ENCODE data around the gene PDE4B.

The PDE4B gene

GRCh38 chr1:66326867-66327266 lies 534.2 kb downstream of the PDE4B start:
- no peak for DNase-seq

GRCh38 chr1:66327588-66327987 lies 534.9 kb downstream of the PDE4B start:
- no peak for DNase-seq

GRCh38 chr1:66328896-66329295 lies 536.2 kb downstream of the PDE4B start:
- DNase-seq, result no peak

DNA sequence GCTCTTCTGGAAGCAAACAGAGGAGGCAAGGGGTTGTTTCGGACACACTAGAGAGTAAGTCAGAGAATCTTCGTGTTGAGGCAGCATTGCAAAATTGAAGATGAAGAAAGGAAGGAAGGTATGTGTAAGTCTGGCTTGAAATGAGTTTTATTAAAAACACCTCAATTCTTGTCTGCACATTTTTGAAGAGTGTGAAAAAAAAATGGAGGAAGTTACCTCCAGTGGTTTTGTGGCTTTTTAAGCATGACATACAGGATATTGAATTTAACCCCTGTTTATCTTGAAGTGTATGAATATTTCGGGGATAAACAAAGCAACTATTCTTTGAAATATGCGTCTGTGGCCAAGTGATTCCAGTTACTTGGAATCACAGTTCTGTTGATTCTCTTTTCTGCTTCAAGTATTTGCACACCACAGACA lies 538.0 kb downstream of the PDE4B start:
- DNase-seq, result no peak

DNA sequence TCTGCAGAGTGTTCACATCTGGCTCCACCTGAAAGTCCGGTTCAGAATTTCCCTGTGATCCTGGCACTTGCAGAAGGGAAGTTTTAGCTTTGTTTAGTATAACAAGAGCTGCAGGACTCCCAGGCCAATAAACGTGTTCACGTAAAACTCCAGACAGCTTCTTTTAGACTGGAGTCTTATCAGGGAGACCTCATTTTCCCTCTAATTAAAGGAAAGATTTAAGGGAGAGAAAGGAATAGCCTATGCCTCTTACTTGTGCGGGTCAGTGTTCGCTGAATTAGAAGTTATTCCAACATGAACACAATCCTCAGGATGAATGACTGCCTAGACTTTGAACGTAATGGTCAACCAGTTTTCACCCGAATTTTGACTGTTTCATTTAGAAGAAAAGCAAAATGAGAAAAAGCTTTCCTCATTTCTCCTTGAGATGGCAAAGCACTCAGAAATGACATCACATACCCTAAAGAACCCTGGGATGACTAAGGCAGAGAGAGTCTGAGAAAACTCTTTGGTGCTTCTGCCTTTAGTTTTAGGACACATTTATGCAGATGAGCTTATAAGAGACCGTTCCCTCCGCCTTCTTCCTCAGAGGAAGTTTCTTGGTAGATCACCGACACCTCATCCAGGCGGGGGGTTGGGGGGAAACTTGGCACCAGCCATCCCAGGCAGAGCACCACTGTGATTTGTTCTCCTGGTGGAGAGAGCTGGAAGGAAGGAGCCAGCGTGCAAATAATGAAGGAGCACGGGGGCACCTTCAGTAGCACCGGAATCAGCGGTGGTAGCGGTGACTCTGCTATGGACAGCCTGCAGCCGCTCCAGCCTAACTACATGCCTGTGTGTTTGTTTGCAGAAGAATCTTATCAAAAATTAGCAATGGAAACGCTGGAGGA lies 539.2 kb downstream of the PDE4B start:
- no peak for DNase-seq

DNA sequence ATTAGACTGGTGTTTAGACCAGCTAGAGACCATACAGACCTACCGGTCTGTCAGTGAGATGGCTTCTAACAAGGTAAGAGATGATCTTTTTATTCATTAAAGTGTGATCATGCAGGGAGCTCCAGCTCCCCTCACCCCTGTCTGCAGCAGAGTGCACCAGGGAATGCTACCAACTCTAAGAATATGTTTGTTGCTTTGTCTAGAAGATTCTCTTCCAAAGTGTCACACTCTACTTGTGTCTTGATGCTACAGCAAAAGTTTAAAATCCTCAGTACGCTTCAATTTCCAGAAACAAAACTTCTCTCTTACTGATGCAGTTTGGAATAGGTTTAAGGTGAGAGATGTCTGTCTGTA lies 539.8 kb downstream of the PDE4B start:
- DNase-seq, result no peak

DNA sequence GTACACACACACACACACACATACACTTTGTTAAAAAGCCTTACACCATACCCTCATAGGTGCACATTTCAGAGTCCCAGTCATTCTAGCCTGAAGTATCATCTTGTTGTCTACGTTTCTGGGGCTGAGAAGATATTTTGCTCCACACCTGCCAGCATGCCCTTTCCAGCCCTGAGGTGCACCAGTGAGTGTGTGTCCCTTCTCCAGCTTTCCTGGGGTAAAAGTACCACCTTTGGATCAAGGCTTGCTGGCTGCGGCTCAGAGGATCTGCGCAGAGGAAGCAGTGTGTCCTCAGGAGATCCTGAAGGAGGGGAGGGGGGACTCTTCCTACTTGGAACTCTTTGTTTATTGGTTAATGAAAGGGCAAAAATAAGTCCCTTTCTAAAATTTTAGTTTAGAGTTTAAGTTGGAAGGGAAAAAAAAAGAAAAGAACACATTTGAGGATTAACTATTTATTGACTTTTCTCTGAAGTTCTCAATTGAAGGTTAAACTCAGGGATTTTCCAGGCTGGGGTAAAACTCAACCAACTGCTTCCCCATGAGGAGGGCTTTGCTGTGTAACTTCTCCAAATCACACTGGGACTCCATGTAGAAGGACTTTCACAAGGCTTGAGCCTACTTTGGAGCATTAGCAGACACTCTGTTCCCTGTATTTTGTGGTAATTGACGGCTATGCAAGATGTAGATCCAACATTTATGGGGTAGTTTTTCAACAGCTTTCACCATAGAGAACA lies 540.9 kb downstream of the PDE4B start:
- no peak for DNase-seq

DNA sequence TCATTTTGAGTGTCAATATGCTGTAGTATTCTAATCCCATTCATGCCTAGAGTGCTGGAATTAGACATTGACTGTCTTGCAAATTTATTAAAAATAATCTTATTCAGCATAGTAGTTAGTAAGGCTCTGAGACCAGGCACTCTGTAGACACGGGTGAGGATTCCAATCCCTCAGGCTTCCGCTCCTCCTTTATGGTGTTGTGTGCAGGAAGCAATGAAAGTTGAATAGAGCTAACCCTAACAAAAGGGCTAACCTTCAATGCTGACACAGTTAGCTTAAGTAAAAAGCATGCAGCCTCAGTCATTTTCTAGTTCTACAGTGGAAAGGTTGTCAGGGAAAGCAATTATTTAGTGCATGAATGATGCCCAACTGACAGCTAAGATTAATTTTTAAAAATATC lies 541.6 kb downstream of the PDE4B start:
- DNase-seq, result no peak

GRCh38 chr1:66335125-66335524 lies 542.4 kb downstream of the PDE4B start:
- no peak for DNase-seq

- DNase-seq, result peak; percentile 36
Observed at GRCh38 chr1:66335859-66336640, 543.4 kb downstream of the PDE4B start.

DNA sequence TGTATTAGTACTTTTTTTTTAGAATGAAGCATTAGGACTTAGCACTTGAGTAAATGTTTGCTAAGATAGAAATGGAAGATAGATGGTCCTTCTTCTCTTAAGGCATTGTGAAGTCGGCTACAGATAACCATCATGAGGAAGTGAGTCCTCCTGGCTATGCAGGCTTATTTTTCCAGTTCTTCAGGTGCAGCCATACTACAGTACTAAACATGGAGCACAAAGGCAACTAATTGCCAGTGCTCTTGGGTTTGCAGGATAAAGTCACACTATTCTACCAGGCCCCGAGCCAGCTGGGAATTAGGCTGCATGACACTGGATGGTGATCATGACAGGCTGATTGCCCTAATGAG lies 543.9 kb downstream of the PDE4B start:
- no peak for DNase-seq

GRCh38 chr1:66337249-66337648 lies 544.6 kb downstream of the PDE4B start:
- no peak for DNase-seq

DNA sequence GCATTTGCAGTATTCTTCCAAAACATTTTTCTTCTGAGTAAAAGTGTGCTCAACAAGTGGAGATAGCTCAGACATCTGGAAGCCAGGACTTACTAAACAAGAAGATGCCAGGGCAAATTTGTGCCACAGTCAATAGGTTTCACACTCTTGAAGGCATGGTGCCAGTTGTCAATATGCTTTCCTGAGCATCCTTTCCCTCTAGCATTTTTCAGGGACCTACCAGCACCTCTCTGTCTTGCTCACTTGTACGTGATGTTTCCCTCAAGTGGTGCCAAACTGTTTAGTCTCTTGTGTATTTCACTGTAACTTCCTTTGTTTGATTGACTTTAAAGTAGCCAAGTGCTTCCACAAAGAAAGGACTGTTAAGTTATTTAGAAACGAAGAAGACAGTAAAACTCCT lies 547.2 kb downstream of the PDE4B start:
- no peak for DNase-seq

DNA sequence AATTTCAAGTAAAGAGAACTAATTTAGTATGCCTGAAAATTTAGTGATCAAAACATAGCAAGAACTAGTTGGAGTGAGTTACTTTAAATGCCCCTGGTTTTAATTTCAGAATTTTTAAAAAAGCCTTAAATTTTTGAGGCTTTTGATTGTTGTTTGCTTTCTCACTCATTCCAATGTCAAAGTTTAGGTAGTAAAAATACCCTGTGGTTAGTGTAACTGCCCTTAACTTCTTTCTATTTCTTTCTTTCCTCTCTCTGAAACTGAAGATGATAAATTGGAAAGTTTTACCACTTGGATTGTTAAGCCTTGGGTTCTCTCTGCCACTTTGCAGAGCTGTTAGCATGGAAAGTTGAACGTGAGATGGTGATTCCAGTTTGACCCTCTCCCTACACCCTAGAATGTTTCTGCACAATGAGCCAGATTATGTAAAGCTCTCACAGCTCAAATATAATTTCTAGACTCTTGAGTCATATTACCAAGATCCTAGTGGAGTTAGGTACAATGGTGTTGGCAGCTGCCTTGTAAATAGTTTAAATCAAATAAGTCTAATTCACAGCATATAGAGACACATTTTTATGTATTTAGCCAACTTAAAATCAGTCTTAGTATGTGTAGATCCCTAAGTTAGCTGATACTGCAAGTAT lies 548.9 kb downstream of the PDE4B start:
- no peak for DNase-seq

- DNase-seq, result no peak
Observed at GRCh38 chr1:66342707-66343106, 550.0 kb downstream of the PDE4B start.

- DNase-seq, result no peak
Observed at GRCh38 chr1:66343569-66344325, 551.1 kb downstream of the PDE4B start.

GRCh38 chr1:66346057-66346795 lies 553.5 kb downstream of the PDE4B start:
- DNase-seq, result no peak

DNA sequence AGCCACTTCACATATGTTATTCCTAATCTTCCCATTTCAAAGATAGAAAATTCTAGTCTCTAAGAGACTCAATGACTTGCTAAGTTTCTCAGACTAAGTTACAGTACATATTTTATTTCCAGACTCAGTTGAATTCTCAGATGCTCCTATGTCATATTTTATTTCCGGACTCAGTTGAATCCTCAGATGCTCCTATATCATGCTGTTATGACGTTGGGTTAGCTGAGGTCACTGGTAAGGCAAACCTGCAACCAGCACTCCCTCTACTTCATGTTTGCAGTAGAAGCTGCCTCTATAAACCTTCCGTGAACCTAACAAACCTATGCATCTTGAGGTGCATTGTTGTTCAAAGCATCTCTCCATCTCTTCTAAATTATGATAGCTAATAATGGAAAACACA lies 554.2 kb downstream of the PDE4B start:
- DNase-seq, result no peak

- DNase-seq, result no peak
Observed at GRCh38 chr1:66348776-66349175, 556.1 kb downstream of the PDE4B start.

GRCh38 chr1:66349242-66349641 lies 556.5 kb downstream of the PDE4B start:
- DNase-seq, result no peak

DNA sequence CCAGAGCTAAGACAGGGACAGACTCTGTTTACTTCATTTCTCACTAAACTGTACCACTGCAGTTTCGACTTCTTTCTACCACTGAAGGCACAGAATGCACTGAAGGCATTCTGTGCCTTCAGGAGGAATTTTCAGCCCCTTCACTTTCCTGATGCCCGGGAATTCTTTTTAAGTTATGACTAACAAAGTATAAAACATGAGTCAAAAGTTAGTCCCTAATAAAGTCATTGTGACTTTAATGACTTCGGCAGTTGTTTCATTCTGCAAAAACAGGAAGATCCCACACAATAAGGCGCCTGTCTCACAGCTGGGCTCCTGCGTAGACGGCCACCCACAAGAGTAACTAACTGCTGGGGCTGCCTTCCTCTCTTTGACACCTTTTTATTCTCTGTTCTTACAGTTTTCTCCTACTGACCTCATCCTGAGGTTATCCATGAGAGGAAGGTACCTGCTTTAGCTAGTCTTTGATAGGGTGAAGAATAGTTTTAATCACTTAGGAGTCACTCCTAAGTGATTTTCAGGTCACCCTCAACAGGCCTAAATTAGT lies 557.4 kb downstream of the PDE4B start:
- no peak for DNase-seq

Measured in activated T-cell treated with anti-CD3 and anti-CD28 coated beads for 4 hours (primary cell).